Right forelimb (tissue), 1 donor: ENCODE results near the gene ENTREP3.
"Not testable (repeated sequence)": the region's sequence is repeated elsewhere in the genome, so short reads cannot be mapped to it uniquely, and the experiment has no call there.

ENCODE experiments used
- DNase-seq: peaks from one replicate; pipeline ENCODE4 v3.0.0-alpha.2; 2018

The ENTREP3 gene

GRCh38 chr1:155220211-155220965, 34.9 kb downstream of the ENTREP3 start:
- DNase-seq = not testable (repeated sequence)

GRCh38 chr1:155219592-155220031, 35.7 kb downstream of the ENTREP3 start:
- no peak for DNase-seq

- DNase-seq = no peak
Observed at GRCh38 chr1:155218854-155219591, 36.3 kb downstream of the ENTREP3 start.

GRCh38 chr1:155214702-155215101, 40.6 kb downstream of the ENTREP3 start:
- DNase-seq = not testable (repeated sequence)

GRCh38 chr1:155212051-155212440, 43.2 kb downstream of the ENTREP3 start:
- DNase-seq = not testable (repeated sequence)

GRCh38 chr1:155211381-155212050, 43.8 kb downstream of the ENTREP3 start:
- peak; percentile 86 for DNase-seq

- no peak for DNase-seq
Observed at GRCh38 chr1:155210314-155211104, 44.8 kb downstream of the ENTREP3 start.

GRCh38 chr1:155209312-155209721, 46.0 kb downstream of the ENTREP3 start:
- no peak for DNase-seq

GRCh38 chr1:155208541-155209311, 46.6 kb downstream of the ENTREP3 start, which contains the start of gene MTX1:
Gene MTX1, plus strand, starts transcription at chr1:155208695. Its CDS starts 110 bp downstream, at chr1:155208805.
- peak; percentile 96 for DNase-seq

GRCh38 chr1:155207806-155208540, 47.3 kb downstream of the ENTREP3 start, which contains the start of gene THBS3:
Gene THBS3, minus strand, starts transcription at chr1:155207897. Its CDS starts 21 bp downstream, at chr1:155207876.
- peak; percentile 85 for DNase-seq

GRCh38 chr1:155206891-155207805, 48.1 kb downstream of the ENTREP3 start:
- peak; percentile 88 for DNase-seq

GRCh38 chr1:155205969-155206593, 49.2 kb downstream of the ENTREP3 start:
- no peak for DNase-seq

- no peak for DNase-seq
Observed at GRCh38 chr1:155205035-155205434, 50.2 kb downstream of the ENTREP3 start.

- no peak for DNase-seq
Observed at GRCh38 chr1:155202731-155203515, 52.4 kb downstream of the ENTREP3 start.

- no peak for DNase-seq
Observed at GRCh38 chr1:155202198-155202597, 53.1 kb downstream of the ENTREP3 start.

- DNase-seq = no peak
Observed at GRCh38 chr1:155200920-155201319, 54.4 kb downstream of the ENTREP3 start.

GRCh38 chr1:155199792-155200191, 55.5 kb downstream of the ENTREP3 start:
- DNase-seq = no peak

GRCh38 chr1:155198547-155198906, 56.8 kb downstream of the ENTREP3 start:
- DNase-seq = no peak
